ENCODE data around the gene ELAC1. TPM values are rescaled to one million over a fixed set of nuclear protein-coding genes. Genes with fewer than 3 reads are reported as not detected.
"Not testable (repeated sequence)": the region's sequence is repeated elsewhere in the genome, so short reads cannot be mapped to it uniquely, and the experiment has no call there.

Gene ELAC1
- total and polyA plus RNA-seq, 3 experiments from 2014 or later: 10.3 to 15.0 (median 10.5) TPM

GRCh38 chr18:50994031-50994430 lies 26.2 kb downstream of the ELAC1 start:
- no peak overlapping the region for H3K4me3 Mint-ChIP-seq
- Histone ChIP-seq H3K9me3 (ENCODE audit: low read length) (no peaks in the 10 kb centered on the region), H3K4me1 (ENCODE audit: insufficient read depth, low read length) (no peaks in the 10 kb centered on the region), H3K36me3 (ENCODE audit: insufficient read depth, low read length) (no peaks in the 10 kb centered on the region), H3K4me3 (ENCODE audit: low read length) (no peak overlapping the region), H3K27ac (ENCODE audit: low read depth, low read length) (no peak overlapping the region), H3K27me3 (ENCODE audit: insufficient read depth, low read length, poor library complexity, severe bottlenecking) (no peaks in the 10 kb centered on the region)
- H3K27me3 Mint-ChIP-seq: no peaks in the 10 kb centered on the region
- CTCF ChIA-PET: no interaction called here
- no peaks in the 10 kb centered on the region for H3K9me3 Mint-ChIP-seq
- H3K27ac Mint-ChIP-seq: no peak overlapping the region
- H3K36me3 Mint-ChIP-seq: peaks cover 0 to 2% (median 0%) of the 10 kb centered on the region in 3 donors
- no peaks in the 10 kb centered on the region for H3K4me1 Mint-ChIP-seq
- POLR2A ChIA-PET: no interaction called here
- DNase-seq: no peak

DNA sequence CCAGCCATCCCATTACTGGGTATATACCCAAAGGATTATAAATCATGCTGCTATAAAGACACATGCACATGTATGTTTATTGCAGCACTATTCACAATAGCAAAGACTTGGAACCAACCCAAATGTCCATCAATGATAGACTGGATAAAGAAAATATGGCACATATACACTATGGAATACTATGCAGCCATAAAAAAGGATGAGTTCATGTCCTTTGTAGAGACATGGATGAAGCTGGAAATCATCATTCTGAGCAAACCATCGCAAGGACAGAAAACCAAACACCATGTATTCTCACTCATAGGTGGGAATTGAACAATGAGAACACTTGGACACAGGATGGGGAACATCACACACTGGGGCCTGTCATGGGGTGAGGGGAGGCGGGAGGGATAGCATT lies 35.3 kb downstream of the ELAC1 start:
- DNase-seq; H3K4me1 Mint-ChIP-seq; H3K27me3 ChIP-seq (ENCODE audit: insufficient read depth, low read length, poor library complexity, severe bottlenecking); H3K4me3 ChIP-seq (ENCODE audit: low read length); H3K27me3 Mint-ChIP-seq; H3K4me1 ChIP-seq (ENCODE audit: insufficient read depth, low read length); POLR2A ChIA-PET; H3K27ac Mint-ChIP-seq; H3K27ac ChIP-seq (ENCODE audit: low read depth, low read length); CTCF ChIA-PET; H3K4me3 Mint-ChIP-seq; H3K9me3 ChIP-seq (ENCODE audit: low read length); H3K36me3 ChIP-seq (ENCODE audit: insufficient read depth, low read length): not testable (repeated sequence)
- peaks cover 0 to 13% (median 0%) of the 10 kb centered on the region in 3 donors for H3K36me3 Mint-ChIP-seq
- H3K9me3 Mint-ChIP-seq: peaks cover 0 to 10% (median 0%) of the 10 kb centered on the region in 5 donors

- DNase-seq: no peak
- CTCF ChIA-PET: no interaction called here
- peaks cover 0 to 11% (median 0%) of the 10 kb centered on the region in 3 donors for H3K36me3 Mint-ChIP-seq
Observed at GRCh38 chr18:51006061-51006818, 38.4 kb downstream of the ELAC1 start.

DNA sequence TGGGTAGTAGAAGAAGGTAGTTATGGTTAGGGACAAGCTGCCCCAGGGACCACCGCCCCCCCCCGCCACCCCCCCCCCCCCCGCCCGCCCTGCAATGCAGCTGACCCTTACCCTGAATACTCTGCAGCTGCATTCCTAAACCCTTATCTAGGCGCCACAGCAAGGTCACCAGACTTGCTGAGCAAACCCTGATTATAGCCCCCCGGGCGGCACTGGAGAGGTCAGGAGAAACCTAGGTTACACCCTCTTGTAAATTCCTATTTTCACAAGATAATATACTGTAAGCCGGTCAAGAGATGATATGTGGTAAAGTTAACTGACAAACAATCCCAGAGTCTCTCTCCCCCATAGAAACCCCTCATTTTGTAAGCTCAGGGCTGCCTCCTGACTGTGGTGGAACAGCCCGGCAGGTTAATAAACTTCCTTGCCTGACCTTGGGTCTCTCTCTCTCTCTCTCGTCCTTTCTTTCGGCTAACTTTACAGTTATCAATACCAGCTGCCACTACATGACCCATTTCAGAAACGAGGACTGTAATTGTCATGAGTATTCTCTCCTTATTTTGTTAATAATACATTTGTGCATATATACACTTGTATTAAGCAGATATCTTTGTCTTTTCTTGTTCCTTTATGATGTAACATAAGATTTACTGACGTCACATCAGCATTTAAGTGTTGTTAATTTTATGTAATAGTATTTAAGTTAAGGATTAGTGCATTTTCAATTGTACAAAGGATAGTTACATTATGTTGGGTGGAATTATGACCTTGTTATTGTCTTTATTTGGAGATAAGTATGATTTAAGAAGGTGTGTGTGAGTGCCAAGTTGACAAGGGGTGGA lies 39.3 kb downstream of the ELAC1 start:
- no peak overlapping the region for H3K27ac ChIP-seq (ENCODE audit: low read depth, low read length)
- Mint-ChIP-seq H3K27me3 (no peaks in the 10 kb centered on the region), H3K4me3 (no peak overlapping the region), H3K9me3 (peaks cover 0 to under 1% (median 0%) of the 10 kb centered on the region in 5 donors), H3K4me1 (no peaks in the 10 kb centered on the region), H3K27ac (peak overlapping the region in 1 of 8 donors; percentile 85), H3K36me3 (peaks cover 0 to 3% (median 0%) of the 10 kb centered on the region in 3 donors)
- no peaks in the 10 kb centered on the region for H3K4me1 ChIP-seq (ENCODE audit: insufficient read depth, low read length)
- ChIA-PET POLR2A (no interaction called here), CTCF (no interaction called here)
- H3K36me3 ChIP-seq (ENCODE audit: insufficient read depth, low read length): no peaks in the 10 kb centered on the region
- H3K27me3 ChIP-seq (ENCODE audit: insufficient read depth, low read length, poor library complexity, severe bottlenecking): no peaks in the 10 kb centered on the region
- no peak overlapping the region for H3K4me3 ChIP-seq (ENCODE audit: low read length)
- no peak for DNase-seq
- H3K9me3 ChIP-seq (ENCODE audit: low read length): no peaks in the 10 kb centered on the region

More at GRCh38 chr18:51006061-51006818, 38.4 kb downstream of the ELAC1 start:
- Mint-ChIP-seq H3K27me3 (peaks cover 0 to 2% of the 10 kb centered on the region in 2 donors), H3K4me3 (no peak overlapping the region), H3K9me3 (peaks cover 0 to 9% (median 0%) of the 10 kb centered on the region in 5 donors), H3K4me1 (no peaks in the 10 kb centered on the region), H3K27ac (no peak overlapping the region)
- Histone ChIP-seq H3K36me3 (ENCODE audit: insufficient read depth, low read length) (no peaks in the 10 kb centered on the region), H3K9me3 (ENCODE audit: low read length) (no peaks in the 10 kb centered on the region), H3K4me1 (ENCODE audit: insufficient read depth, low read length) (no peaks in the 10 kb centered on the region), H3K27ac (ENCODE audit: low read depth, low read length) (no peak overlapping the region), H3K4me3 (ENCODE audit: low read length) (no peak overlapping the region), H3K27me3 (ENCODE audit: insufficient read depth, low read length, poor library complexity, severe bottlenecking) (no peaks in the 10 kb centered on the region)
- POLR2A ChIA-PET: no interaction called here

- POLR2A ChIA-PET: no interaction called here
Observed at GRCh38 chr18:51007790-51008139, 39.9 kb downstream of the ELAC1 start.

DNA sequence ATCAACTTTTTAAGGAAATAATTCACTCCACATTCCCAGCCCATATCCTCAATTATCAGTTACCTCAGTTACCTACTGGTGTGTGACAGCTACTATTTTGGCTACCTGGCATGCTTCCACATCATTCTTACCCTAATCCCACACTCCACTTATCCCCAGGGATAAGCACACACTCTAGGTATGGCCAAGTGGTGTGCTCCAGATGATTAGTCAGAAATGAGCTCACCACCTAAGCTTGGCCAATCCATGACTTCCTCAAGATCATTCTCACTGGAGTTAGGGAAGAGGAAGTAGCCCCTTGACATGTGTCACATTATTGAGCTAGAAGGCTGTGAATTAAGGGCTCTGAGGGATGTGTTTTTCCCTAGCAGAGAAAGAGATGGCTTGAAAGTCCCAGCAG lies 41.2 kb downstream of the ELAC1 start:
- no peak overlapping the region for H3K4me3 ChIP-seq (ENCODE audit: low read length)
- H3K4me1 ChIP-seq (ENCODE audit: insufficient read depth, low read length): no peaks in the 10 kb centered on the region
- no peak overlapping the region for H3K27ac Mint-ChIP-seq
- no peak overlapping the region for H3K27ac ChIP-seq (ENCODE audit: low read depth, low read length)
- ChIA-PET POLR2A (no interaction called here), CTCF (interaction anchor here (1.1 kb wide), 1 partner anchor 190 kb away, joined by 3 read pairs; no protein-coding TSS in a partner anchor)
- peaks cover 0 to 3% (median 0%) of the 10 kb centered on the region in 3 donors for H3K36me3 Mint-ChIP-seq
- H3K27me3 ChIP-seq (ENCODE audit: insufficient read depth, low read length, poor library complexity, severe bottlenecking): no peaks in the 10 kb centered on the region
- H3K36me3 ChIP-seq (ENCODE audit: insufficient read depth, low read length): no peaks in the 10 kb centered on the region
- no peak for DNase-seq
- H3K4me1 Mint-ChIP-seq: no peaks in the 10 kb centered on the region
- no peaks in the 10 kb centered on the region for H3K27me3 Mint-ChIP-seq
- no peaks in the 10 kb centered on the region for H3K9me3 Mint-ChIP-seq
- no peaks in the 10 kb centered on the region for H3K9me3 ChIP-seq (ENCODE audit: low read length)
- no peak overlapping the region for H3K4me3 Mint-ChIP-seq

More at GRCh38 chr18:51007790-51008139, 39.9 kb downstream of the ELAC1 start:
- Histone ChIP-seq H3K27me3 (ENCODE audit: insufficient read depth, low read length, poor library complexity, severe bottlenecking) (no peaks in the 10 kb centered on the region), H3K36me3 (ENCODE audit: insufficient read depth, low read length) (no peaks in the 10 kb centered on the region), H3K27ac (ENCODE audit: low read depth, low read length) (no peak overlapping the region), H3K4me3 (ENCODE audit: low read length) (no peak overlapping the region), H3K9me3 (ENCODE audit: low read length) (no peaks in the 10 kb centered on the region), H3K4me1 (ENCODE audit: insufficient read depth, low read length) (no peaks in the 10 kb centered on the region)
- no peaks in the 10 kb centered on the region for H3K36me3 Mint-ChIP-seq
- H3K4me1 Mint-ChIP-seq: no peaks in the 10 kb centered on the region
- H3K4me3 Mint-ChIP-seq: no peak overlapping the region
- no peaks in the 10 kb centered on the region for H3K27me3 Mint-ChIP-seq
- no peaks in the 10 kb centered on the region for H3K9me3 Mint-ChIP-seq
- CTCF ChIA-PET: no interaction called here
- no peak for DNase-seq
- H3K27ac Mint-ChIP-seq: peak overlapping the region in 1 of 8 donors; percentile 85

- no peaks in the 10 kb centered on the region for H3K9me3 ChIP-seq (ENCODE audit: low read length)
- Mint-ChIP-seq H3K27ac (no peak overlapping the region), H3K9me3 (no peaks in the 10 kb centered on the region), H3K4me3 (no peak overlapping the region), H3K36me3 (peaks cover 0 to 3% (median 0%) of the 10 kb centered on the region in 3 donors), H3K27me3 (no peaks in the 10 kb centered on the region), H3K4me1 (no peaks in the 10 kb centered on the region)
- no peaks in the 10 kb centered on the region for H3K36me3 ChIP-seq (ENCODE audit: insufficient read depth, low read length)
- no peak for DNase-seq
- POLR2A ChIA-PET: no interaction called here
- H3K27me3 ChIP-seq (ENCODE audit: insufficient read depth, low read length, poor library complexity, severe bottlenecking): no peaks in the 10 kb centered on the region
- no peak overlapping the region for H3K4me3 ChIP-seq (ENCODE audit: low read length)
- CTCF ChIA-PET: interaction anchor here (1.1 to 1.2 kb wide), 2 partner anchors 189 to 190 kb away, joined by 3 read pairs; partner anchors contain the start of gene MRO
- H3K4me1 ChIP-seq (ENCODE audit: insufficient read depth, low read length): no peaks in the 10 kb centered on the region
- no peak overlapping the region for H3K27ac ChIP-seq (ENCODE audit: low read depth, low read length)
Observed at GRCh38 chr18:51010218-51010617, 42.4 kb downstream of the ELAC1 start.

DNA sequence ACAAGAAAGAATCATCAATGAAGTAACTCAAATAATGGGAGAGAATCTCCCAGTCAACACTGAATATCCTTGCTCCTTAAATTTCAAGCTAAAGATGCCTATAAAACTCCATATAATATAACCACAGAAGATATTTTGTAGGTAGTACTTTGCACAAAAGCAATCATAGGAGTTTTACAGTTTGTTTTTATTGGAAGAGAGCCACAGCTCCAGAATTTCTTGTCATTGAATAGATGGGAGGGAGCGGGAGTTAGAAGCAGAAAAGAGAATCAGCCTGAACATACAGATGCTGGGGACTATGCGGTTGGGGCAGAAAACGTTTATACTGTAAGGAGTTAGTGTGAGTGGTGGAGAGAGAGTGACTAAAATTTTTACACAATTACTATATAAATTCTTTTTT lies 43.9 kb downstream of the ELAC1 start:
- CTCF ChIA-PET: no interaction called here
- Histone ChIP-seq H3K27me3 (ENCODE audit: insufficient read depth, low read length, poor library complexity, severe bottlenecking) (no peaks in the 10 kb centered on the region), H3K4me3 (ENCODE audit: low read length) (no peak overlapping the region), H3K9me3 (ENCODE audit: low read length) (no peaks in the 10 kb centered on the region), H3K36me3 (ENCODE audit: insufficient read depth, low read length) (no peaks in the 10 kb centered on the region), H3K27ac (ENCODE audit: low read depth, low read length) (no peak overlapping the region), H3K4me1 (ENCODE audit: insufficient read depth, low read length) (no peaks in the 10 kb centered on the region)
- H3K36me3 Mint-ChIP-seq: peaks cover 0 to 5% (median 1%) of the 10 kb centered on the region in 3 donors
- H3K27ac Mint-ChIP-seq: no peak overlapping the region
- H3K4me1 Mint-ChIP-seq: no peaks in the 10 kb centered on the region
- no peaks in the 10 kb centered on the region for H3K27me3 Mint-ChIP-seq
- DNase-seq: no peak
- POLR2A ChIA-PET: no interaction called here
- no peaks in the 10 kb centered on the region for H3K9me3 Mint-ChIP-seq
- H3K4me3 Mint-ChIP-seq: no peak overlapping the region

Data from CD8-positive, alpha-beta memory T cell (primary cell).